Muscle of leg (tissue), 11 donors: ENCODE results near the gene ZBTB12. TPM values are rescaled to one million over a fixed set of nuclear protein-coding genes. Genes with fewer than 3 reads are reported as not detected.
A peak's percentile ranks its signal among the peaks of the same experiment; 100 is the strongest.

Experiments used
- DNase-seq: peaks from one replicate; pipeline ENCODE4 v3.0.0; 2013
- H3K27ac ChIP-seq: one replicate; pipeline ENCODE4 v1.5.1; 2013; ENCODE audit warnings: mild to moderate bottlenecking, low read length, control low read depth
- H3K27me3 ChIP-seq: one replicate; pipeline ENCODE4 v1.6.1; 2013; ENCODE audit warnings: low read length; ENCODE audit not compliant: control insufficient read depth, insufficient read depth
- H3K36me3 ChIP-seq: one replicate; pipeline ENCODE4 v1.6.1; 2013; ENCODE audit warnings: low read length; ENCODE audit not compliant: control insufficient read depth, insufficient read depth
- H3K4me1 ChIP-seq: one replicate; pipeline ENCODE4 v1.6.1; 2013; ENCODE audit warnings: low read length; ENCODE audit not compliant: control insufficient read depth, insufficient read depth
- H3K4me3 ChIP-seq: one replicate; pipeline ENCODE4 v1.5.1; 2013; ENCODE audit warnings: low read length, control low read depth
- H3K9me3 ChIP-seq: replicated peaks from 2 replicates; pipeline ENCODE4 v1.6.1; 2013; ENCODE audit warnings: low read depth, low read length; ENCODE audit not compliant: control insufficient read depth
- WGBS: methylation state at CpG from one replicate; pipeline ENCODE4 v1.1.5; 2013; ENCODE audit warnings: missing lambda C conversion rate; ENCODE audit not compliant: insufficient coverage; 5-methylcytosine and 5-hydroxymethylcytosine counted together
- polyA plus RNA-seq, 8 donors: library from polyadenylated mRNA; unstranded; fragments of 120-200 nt; gene quantifications; one replicate each; pipeline versions ENCODE4 v1.2.1 to v1.2.3, GENCODE V29; 2013; ENCODE audit warnings: inconsistent platforms in 1 of 8, low replicate concordance in 1 of 8; ENCODE audit not compliant: insufficient read length in 8 of 8, insufficient read depth in 1 of 8
- total RNA-seq: library from RNA; stranded (reverse); fragments of 120-200 nt; gene quantifications from one replicate; pipeline ENCODE4 v1.2.4, GENCODE V29; 2013

The ZBTB12 gene
- total and polyA plus RNA-seq, 9 donors = 2.7 to 15.3 (median 14.0) TPM

DNA sequence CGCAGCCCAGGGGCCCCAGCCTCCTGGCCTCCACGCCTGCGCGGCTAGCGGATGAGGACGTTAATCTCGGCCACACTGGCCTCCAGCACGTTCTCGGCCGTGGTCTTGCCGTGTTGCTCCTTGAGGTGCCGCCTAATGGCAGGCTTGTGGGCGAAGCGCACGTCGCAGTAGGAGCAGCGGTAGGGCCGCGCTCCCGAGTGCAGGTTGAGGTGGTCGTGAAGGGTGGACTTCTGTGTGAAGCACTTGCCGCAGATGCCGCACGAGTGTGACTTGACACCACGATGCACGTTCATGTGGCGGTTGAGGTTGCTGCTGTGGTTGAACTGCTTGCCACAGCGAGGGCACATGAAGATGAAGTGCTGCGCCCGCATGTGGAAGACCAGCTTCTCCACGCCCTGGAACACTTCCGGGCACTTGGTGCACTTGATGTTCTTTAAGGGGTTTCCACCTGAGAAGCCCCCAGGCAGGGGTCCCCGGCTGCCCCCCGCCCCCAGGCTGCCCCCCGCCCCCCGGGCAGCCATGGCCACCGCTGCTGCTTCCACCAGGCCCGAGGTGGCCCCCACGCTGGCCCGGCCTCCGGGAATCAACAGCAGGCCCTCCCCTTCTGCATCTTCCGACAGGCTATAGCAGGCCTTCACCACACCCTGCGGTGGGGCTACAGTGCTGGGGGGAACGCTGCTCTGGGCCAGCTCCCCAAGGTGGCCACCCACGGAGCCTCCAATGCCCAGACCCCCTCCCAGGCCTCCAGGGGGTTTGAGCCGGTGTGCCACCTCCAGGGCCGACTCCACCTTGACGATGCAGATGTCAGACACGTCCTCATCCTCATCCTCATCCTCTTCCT lies 1.8 kb downstream of the ZBTB12 start:
- Histone ChIP-seq H3K27me3 (no peaks in the 10 kb centered on the region), H3K4me1 (peaks cover 32% of the 10 kb centered on the region), H3K4me3 (no peak overlapping the region), H3K36me3 (peaks cover 10% of the 10 kb centered on the region), H3K9me3 (no peaks in the 10 kb centered on the region), H3K27ac (no peak overlapping the region)
- no peak for DNase-seq
- WGBS = 77% methylated on average over 36 of the region's 49 CpGs

DNA sequence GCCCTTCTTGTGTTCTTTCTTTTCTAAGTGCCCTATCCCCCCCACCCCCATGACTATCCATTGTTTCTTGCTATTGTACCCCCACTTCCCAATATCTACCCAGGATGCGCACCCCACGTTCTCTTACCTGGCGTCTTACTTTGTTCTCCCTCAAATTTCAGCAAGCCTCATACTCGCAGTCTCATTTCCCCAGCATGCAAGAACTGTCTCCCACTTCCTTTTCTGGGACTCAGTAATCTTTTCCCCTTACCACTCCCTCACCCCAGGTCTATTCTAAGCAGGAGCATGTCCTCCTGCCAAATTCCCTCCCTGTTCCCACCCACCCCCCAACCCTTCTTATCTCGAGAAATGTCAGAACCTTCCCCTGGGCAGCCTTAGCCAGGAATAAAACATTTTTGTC lies 2.7 kb downstream of the ZBTB12 start:
- peaks cover 18% of the 10 kb centered on the region for H3K36me3 ChIP-seq
- no peak overlapping the region for H3K27ac ChIP-seq
- no peak overlapping the region for H3K4me3 ChIP-seq
- H3K4me1 ChIP-seq = peaks cover 32% of the 10 kb centered on the region
- no peaks in the 10 kb centered on the region for H3K27me3 ChIP-seq
- H3K9me3 ChIP-seq = no peaks in the 10 kb centered on the region
- no peak for DNase-seq
- 48% methylated on average over 5 of the region's 5 CpGs for WGBS

GRCh38 chr6:31898383-31899011 lies 3.4 kb downstream of the ZBTB12 start:
- peak; percentile 68 for DNase-seq
- 0% methylated on average over 1 of the region's 8 CpGs for WGBS

DNA sequence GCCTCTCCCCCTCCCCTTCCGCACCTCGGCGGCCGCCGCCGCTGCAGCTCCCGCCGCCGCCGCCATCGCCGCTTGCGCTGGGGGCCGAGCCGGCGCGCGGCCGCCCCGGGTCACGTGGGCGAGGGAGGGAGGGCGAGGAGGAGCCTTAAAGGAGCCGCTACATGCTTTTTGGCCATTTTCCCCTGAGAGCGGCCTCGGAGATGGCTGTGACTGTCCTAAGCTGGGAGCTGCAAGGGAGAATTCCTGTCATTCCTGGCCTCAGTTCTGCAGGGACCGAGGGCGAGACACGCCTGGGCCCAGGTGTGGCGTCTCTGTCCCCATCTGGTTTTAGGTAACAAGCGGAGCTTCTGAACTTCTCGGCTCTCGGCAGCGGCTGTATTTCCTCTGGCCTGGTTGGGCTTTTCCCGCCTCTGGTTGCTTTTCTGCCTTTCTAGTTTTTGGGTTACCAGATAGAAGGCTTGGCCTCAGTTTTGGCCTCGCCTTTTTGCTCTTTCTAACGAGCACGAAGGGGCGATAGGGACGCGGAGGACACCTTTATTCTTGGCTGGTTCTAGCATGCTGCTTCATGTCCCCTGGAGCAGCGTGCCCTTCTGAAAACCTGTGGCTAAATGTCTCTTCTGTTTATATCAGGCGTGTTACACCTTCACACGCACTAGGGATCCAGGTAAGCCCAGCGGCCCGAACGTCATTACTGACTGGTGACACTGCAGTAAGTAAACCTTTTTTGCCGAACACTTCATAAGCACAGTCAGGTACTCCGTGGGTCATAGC lies 4.1 kb downstream of the ZBTB12 start, which contains the start of gene EHMT2:
Gene EHMT2 (minus strand): TSS at position 87 of the 771 bp plus-strand sequence. CDS start 21 bp downstream, at position 66.
- DNase-seq = peak; percentile 94
- peak within 1 kb of the TSS; percentile 92 for H3K27ac ChIP-seq
- peak within 1 kb of the TSS; percentile 72 for H3K4me3 ChIP-seq
- H3K27me3 ChIP-seq = no peaks in the 10 kb centered on the region
- peaks cover 29% of the 10 kb centered on the region for H3K36me3 ChIP-seq
- no peaks in the 10 kb centered on the region for H3K9me3 ChIP-seq
- H3K4me1 ChIP-seq = peaks cover 29% of the 10 kb centered on the region
- WGBS = 0% methylated on average over 44 of the region's 49 CpGs

More at GRCh38 chr6:31898383-31899011, 3.4 kb downstream of the ZBTB12 start:
- Histone ChIP-seq H3K9me3 (no peaks in the 10 kb centered on the region), H3K27ac (peak overlapping the region; percentile 92), H3K4me3 (peak overlapping the region; percentile 72), H3K27me3 (no peaks in the 10 kb centered on the region), H3K36me3 (peaks cover 22% of the 10 kb centered on the region), H3K4me1 (peaks cover 32% of the 10 kb centered on the region)

GRCh38 chr6:31896856-31897611 lies 4.9 kb downstream of the ZBTB12 start:
- Histone ChIP-seq H3K4me1 (peaks cover 25% of the 10 kb centered on the region), H3K27me3 (no peaks in the 10 kb centered on the region), H3K4me3 (peak overlapping the region; percentile 72), H3K9me3 (no peaks in the 10 kb centered on the region), H3K27ac (peak overlapping the region; percentile 67), H3K36me3 (peaks cover 36% of the 10 kb centered on the region)
- WGBS = 2% methylated on average over 17 of the region's 62 CpGs
- DNase-seq = no peak

- Histone ChIP-seq H3K4me3 (peak overlapping the region; percentile 72), H3K9me3 (no peaks in the 10 kb centered on the region), H3K4me1 (peaks cover 25% of the 10 kb centered on the region), H3K36me3 (peaks cover 39% of the 10 kb centered on the region), H3K27me3 (no peaks in the 10 kb centered on the region), H3K27ac (no peak overlapping the region)
- no peak for DNase-seq
- 7% methylated on average over 2 of the region's 4 CpGs for WGBS
Observed at GRCh38 chr6:31896493-31896855, 5.4 kb downstream of the ZBTB12 start.

DNA sequence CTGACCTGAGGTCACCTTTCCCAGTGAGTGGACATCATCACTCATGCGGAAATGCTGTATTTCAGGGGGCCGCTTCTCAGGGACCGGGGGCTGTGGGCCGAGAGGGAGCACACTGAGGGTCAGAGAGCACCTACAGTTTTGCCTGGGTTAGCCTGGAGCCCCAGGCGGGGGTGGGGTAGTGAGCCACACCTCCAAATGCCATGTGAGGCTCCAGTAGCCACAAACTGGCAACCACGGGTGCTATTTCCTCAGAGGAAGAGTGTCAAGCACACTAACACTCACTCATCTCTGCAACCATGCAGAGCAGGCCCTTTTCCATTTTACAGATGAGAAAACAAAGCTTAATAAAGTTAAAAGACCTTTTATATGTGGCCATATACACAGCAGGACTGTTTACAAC lies 9.1 kb downstream of the ZBTB12 start:
- 89% methylated on average over 6 of the region's 6 CpGs for WGBS

GRCh38 chr6:31889331-31889972 lies 12.4 kb downstream of the ZBTB12 start:
- H3K27ac ChIP-seq = no peak overlapping the region
- peaks cover 74% of the 10 kb centered on the region for H3K36me3 ChIP-seq
- DNase-seq = no peak
- no peaks in the 10 kb centered on the region for H3K4me1 ChIP-seq
- H3K4me3 ChIP-seq = no peak overlapping the region
- WGBS = 88% methylated on average over 1 of the region's 3 CpGs
- H3K9me3 ChIP-seq = no peaks in the 10 kb centered on the region
- H3K27me3 ChIP-seq = no peaks in the 10 kb centered on the region

More for the DNA sequence above, 9.1 kb downstream of the ZBTB12 start:
- Histone ChIP-seq H3K4me1 (peaks cover 7% of the 10 kb centered on the region), H3K27me3 (no peaks in the 10 kb centered on the region), H3K27ac (no peak overlapping the region), H3K36me3 (peaks cover 61% of the 10 kb centered on the region), H3K9me3 (no peaks in the 10 kb centered on the region), H3K4me3 (no peak overlapping the region)
- no peak for DNase-seq
